ENCODE results near the gene ZFP91.

DNA sequence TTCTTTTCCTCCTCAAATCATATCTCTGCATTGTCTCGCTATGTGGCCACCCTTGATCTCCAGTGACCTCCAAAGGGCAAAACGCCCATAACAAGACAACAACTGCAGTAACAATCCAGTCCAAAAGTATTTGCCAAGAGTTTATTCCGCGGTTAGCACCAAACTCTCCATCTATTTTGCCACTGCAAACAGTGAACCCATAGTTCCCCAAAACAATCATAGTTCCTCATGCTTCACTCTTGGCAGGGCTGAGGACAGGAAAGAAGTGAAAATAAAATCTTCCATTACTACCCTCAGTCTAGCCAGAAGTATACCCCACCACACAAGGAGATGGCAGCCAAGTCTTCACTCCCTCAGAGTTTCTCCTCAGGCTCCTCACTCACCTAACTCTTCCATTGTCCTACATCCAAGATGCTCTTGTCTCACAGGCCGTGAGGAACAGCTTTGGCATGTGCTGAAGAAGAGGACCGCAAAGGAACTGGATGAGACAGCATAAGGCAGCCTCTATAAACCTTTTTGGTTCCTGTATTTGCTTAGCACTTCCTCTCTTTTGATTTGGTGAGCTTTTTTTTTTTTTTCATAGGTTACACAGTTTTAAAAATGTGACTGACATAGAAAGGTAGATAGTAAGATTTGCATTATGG is 3.4 kb upstream of the ZFP91 start, which contains the start of gene LPXN:
- TF ChIP-seq, protein P1, sequence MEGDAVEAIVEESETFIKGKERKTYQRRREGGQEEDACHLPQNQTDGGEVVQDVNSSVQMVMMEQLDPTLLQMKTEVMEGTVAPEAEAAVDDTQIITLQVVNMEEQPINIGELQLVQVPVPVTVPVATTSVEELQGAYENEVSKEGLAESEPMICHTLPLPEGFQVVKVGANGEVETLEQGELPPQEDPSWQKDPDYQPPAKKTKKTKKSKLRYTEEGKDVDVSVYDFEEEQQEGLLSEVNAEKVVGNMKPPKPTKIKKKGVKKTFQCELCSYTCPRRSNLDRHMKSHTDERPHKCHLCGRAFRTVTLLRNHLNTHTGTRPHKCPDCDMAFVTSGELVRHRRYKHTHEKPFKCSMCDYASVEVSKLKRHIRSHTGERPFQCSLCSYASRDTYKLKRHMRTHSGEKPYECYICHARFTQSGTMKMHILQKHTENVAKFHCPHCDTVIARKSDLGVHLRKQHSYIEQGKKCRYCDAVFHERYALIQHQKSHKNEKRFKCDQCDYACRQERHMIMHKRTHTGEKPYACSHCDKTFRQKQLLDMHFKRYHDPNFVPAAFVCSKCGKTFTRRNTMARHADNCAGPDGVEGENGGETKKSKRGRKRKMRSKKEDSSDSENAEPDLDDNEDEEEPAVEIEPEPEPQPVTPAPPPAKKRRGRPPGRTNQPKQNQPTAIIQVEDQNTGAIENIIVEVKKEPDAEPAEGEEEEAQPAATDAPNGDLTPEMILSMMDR (conservative IDR thresholded peaks at IDR 0.05; ENCODE audit: low read depth, low read length), result no peak
- no peak for TF ChIP-seq SMC3 (IDR thresholded peaks at IDR 0.05; ENCODE audit: low read depth, low read length)
- no peak for TF ChIP-seq RFX5 (IDR thresholded peaks at IDR 0.05; ENCODE audit: low read depth, low read length)
- no peak for TF ChIP-seq NFE2L2 (IDR thresholded peaks at IDR 0.05; ENCODE audit: low read depth, low read length)
- no peak for TF ChIP-seq POLR2A (IDR thresholded peaks at IDR 0.05; ENCODE audit: low read depth, low read length)
- TF ChIP-seq MAFK (IDR thresholded peaks at IDR 0.05; ENCODE audit: low read depth, low read length), result no peak
- TF ChIP-seq MAZ (IDR thresholded peaks at IDR 0.05; ENCODE audit: borderline replicate concordance, low read depth, low read length), result no peak
- TF ChIP-seq, protein P2, sequence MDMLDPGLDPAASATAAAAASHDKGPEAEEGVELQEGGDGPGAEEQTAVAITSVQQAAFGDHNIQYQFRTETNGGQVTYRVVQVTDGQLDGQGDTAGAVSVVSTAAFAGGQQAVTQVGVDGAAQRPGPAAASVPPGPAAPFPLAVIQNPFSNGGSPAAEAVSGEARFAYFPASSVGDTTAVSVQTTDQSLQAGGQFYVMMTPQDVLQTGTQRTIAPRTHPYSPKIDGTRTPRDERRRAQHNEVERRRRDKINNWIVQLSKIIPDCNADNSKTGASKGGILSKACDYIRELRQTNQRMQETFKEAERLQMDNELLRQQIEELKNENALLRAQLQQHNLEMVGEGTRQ (IDR thresholded peaks at IDR 0.05; ENCODE audit: low read depth, low read length), result no peak
- TF ChIP-seq CEBPB (IDR thresholded peaks at IDR 0.05; ENCODE audit: low read depth, low read length), result no peak
- TF ChIP-seq MXI1 (IDR thresholded peaks at IDR 0.05; ENCODE audit: borderline replicate concordance, low read depth, low read length), result no peak
- TF ChIP-seq RCOR1 (IDR thresholded peaks at IDR 0.05; ENCODE audit: insufficient replicate concordance, low read length), result no peak
- no peak for TF ChIP-seq RAD21 (IDR thresholded peaks at IDR 0.05; ENCODE audit: low read length)
- TF ChIP-seq, protein P3, sequence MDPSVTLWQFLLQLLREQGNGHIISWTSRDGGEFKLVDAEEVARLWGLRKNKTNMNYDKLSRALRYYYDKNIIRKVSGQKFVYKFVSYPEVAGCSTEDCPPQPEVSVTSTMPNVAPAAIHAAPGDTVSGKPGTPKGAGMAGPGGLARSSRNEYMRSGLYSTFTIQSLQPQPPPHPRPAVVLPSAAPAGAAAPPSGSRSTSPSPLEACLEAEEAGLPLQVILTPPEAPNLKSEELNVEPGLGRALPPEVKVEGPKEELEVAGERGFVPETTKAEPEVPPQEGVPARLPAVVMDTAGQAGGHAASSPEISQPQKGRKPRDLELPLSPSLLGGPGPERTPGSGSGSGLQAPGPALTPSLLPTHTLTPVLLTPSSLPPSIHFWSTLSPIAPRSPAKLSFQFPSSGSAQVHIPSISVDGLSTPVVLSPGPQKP (IDR thresholded peaks at IDR 0.05; ENCODE audit: borderline replicate concordance, low read depth, low read length), result no peak
